ENCODE results near the gene TUBA3D. TPM values are rescaled to one million over a fixed set of nuclear protein-coding genes. Genes with fewer than 3 reads are reported as not detected.
"Not testable (repeated sequence)": the region's sequence is repeated elsewhere in the genome, so short reads cannot be mapped to it uniquely, and the experiment has no call there.

Gene TUBA3D
- total RNA-seq, 1 experiment from 2014 or later = not detected

DNA sequence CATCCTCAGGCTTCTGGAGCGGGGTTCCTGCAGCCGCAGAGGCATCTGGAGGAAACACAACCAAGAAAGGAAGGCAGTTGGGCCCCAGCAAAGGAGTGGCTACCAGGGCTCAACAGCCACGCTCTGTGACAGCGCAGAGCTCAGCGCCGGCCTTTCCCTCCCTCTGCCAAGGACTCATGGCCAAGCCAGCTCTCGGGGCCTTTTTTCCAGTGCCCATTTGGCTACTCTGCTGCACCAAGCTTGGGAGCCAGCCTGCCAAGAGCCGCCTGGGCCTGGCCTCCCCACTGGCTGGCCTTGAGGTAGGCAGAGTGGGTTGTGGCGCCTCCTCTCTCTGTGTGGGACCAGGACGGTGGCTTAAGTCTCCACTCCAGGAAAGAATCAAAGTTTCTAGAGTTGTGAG, 44.6 kb downstream of the TUBA3D start:
- Histone ChIP-seq H4K20me1 (ENCODE audit: control insufficient read depth, insufficient read depth, insufficient read length) (no peaks in the 10 kb centered on the region), H3K4me2 (ENCODE audit: insufficient read depth, insufficient read length, low read length) (no peak overlapping the region), H3K79me1 (ENCODE audit: insufficient read depth, low read depth, low read length, poor library complexity, severe bottlenecking) (no peaks in the 10 kb centered on the region), H3K56ac (ENCODE audit: insufficient read length, low read depth, low read length) (no peak overlapping the region), H3K14ac (ENCODE audit: insufficient read depth, low read length) (no peak overlapping the region), H2BK5ac (ENCODE audit: insufficient read length, low read length) (no peak overlapping the region), H4K8ac (replicated peaks; ENCODE audit: insufficient read length, low read depth, low read length) (no peak overlapping the region), H4K91ac (ENCODE audit: insufficient read length, low read depth, low read length) (no peak overlapping the region), H2BK20ac (ENCODE audit: low read depth, low read length, poor library complexity, severe bottlenecking) (no peak overlapping the region), H2BK120ac (ENCODE audit: low read depth, low read length, poor library complexity, severe bottlenecking) (no peak overlapping the region), H2BK12ac (ENCODE audit: insufficient read length, low read depth, low read length) (no peak overlapping the region), H3K27me3 (ENCODE audit: insufficient read depth, low read length) (no peaks in the 10 kb centered on the region), H3K23ac (ENCODE audit: insufficient read length, low read depth, low read length) (no peak overlapping the region), H3K23me2 (ENCODE audit: insufficient read length, low read depth, low read length, poor library complexity, severe bottlenecking) (no peaks in the 10 kb centered on the region), H3T11ph (ENCODE audit: low read length) (no peak overlapping the region), H3K4ac (ENCODE audit: low read depth, low read length) (no peak overlapping the region), H3K79me2 (ENCODE audit: insufficient read depth, low read length) (no peaks in the 10 kb centered on the region), H2BK15ac (ENCODE audit: low read depth, low read length) (no peak overlapping the region), H3K9ac (ENCODE audit: extremely low read depth, insufficient read length, low read length) (no peak overlapping the region), H2AK5ac (ENCODE audit: insufficient read length, low read length) (no peak overlapping the region), H3K27ac (ENCODE audit: insufficient read length, low read depth, low read length) (no peak overlapping the region), H2AFZ (ENCODE audit: low read length) (no peak overlapping the region), H3K18ac (ENCODE audit: insufficient read length, low read depth, low read length) (no peak overlapping the region), H3K9me3 (ENCODE audit: control insufficient read depth, low read depth, low read length) (no peaks in the 10 kb centered on the region), H3K4me1 (ENCODE audit: insufficient read depth, low read length) (no peaks in the 10 kb centered on the region), H4K5ac (ENCODE audit: insufficient read length, low read depth, low read length) (no peak overlapping the region)
- Mint-ChIP-seq H3K27me3 (ENCODE audit: low read depth) (peaks cover 1% of the 10 kb centered on the region; the same call in 1 of the 2 replicates), H3K27ac (no peak overlapping the region), H3K4me1 (peaks cover 0 to 4% of the 10 kb centered on the region in 2 experiments; a peak in 2 of 4 replicates), H3K36me3 (ENCODE audit: insufficient read depth in 1 of 3, low read depth in 3 of 3) (peaks cover 5 to 29% (median 22%) of the 10 kb centered on the region in 3 experiments; a peak in 6 of 7 replicates), H3K9me3 (no peaks in the 10 kb centered on the region), H3K4me3 (no peak overlapping the region)
- no CpG with 5 or more reads among the region's 10 CpGs for WGBS (ENCODE audit: extremely low coverage, insufficient read length, low lambda C conversion rate)
- TF ChIP-seq, protein P1, sequence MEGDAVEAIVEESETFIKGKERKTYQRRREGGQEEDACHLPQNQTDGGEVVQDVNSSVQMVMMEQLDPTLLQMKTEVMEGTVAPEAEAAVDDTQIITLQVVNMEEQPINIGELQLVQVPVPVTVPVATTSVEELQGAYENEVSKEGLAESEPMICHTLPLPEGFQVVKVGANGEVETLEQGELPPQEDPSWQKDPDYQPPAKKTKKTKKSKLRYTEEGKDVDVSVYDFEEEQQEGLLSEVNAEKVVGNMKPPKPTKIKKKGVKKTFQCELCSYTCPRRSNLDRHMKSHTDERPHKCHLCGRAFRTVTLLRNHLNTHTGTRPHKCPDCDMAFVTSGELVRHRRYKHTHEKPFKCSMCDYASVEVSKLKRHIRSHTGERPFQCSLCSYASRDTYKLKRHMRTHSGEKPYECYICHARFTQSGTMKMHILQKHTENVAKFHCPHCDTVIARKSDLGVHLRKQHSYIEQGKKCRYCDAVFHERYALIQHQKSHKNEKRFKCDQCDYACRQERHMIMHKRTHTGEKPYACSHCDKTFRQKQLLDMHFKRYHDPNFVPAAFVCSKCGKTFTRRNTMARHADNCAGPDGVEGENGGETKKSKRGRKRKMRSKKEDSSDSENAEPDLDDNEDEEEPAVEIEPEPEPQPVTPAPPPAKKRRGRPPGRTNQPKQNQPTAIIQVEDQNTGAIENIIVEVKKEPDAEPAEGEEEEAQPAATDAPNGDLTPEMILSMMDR (conservative IDR thresholded peaks at IDR 0.05) = no peak
- DNase-seq = no peak

- not testable (repeated sequence) for H3K27me3 Mint-ChIP-seq (ENCODE audit: low read depth); H3K9me3 ChIP-seq (ENCODE audit: control insufficient read depth, low read depth, low read length); H3K23ac ChIP-seq (ENCODE audit: insufficient read length, low read depth, low read length); H3K18ac ChIP-seq (ENCODE audit: insufficient read length, low read depth, low read length); H4K91ac ChIP-seq (ENCODE audit: insufficient read length, low read depth, low read length); H4K5ac ChIP-seq (ENCODE audit: insufficient read length, low read depth, low read length); H3K9me3 Mint-ChIP-seq; H4K8ac ChIP-seq (replicated peaks; ENCODE audit: insufficient read length, low read depth, low read length); H2AFZ ChIP-seq (ENCODE audit: low read length); H3K14ac ChIP-seq (ENCODE audit: insufficient read depth, low read length); H3K4ac ChIP-seq (ENCODE audit: low read depth, low read length); DNase-seq; H3K4me3 Mint-ChIP-seq; H2BK15ac ChIP-seq (ENCODE audit: low read depth, low read length); H2AK5ac ChIP-seq (ENCODE audit: insufficient read length, low read length); H2BK12ac ChIP-seq (ENCODE audit: insufficient read length, low read depth, low read length); H3K4me1 Mint-ChIP-seq; H3K4me1 ChIP-seq (ENCODE audit: insufficient read depth, low read length); H3K9ac ChIP-seq (ENCODE audit: extremely low read depth, insufficient read length, low read length); H3K56ac ChIP-seq (ENCODE audit: insufficient read length, low read depth, low read length); H2BK5ac ChIP-seq (ENCODE audit: insufficient read length, low read length); H3K23me2 ChIP-seq (ENCODE audit: insufficient read length, low read depth, low read length, poor library complexity, severe bottlenecking); H3K27me3 ChIP-seq (ENCODE audit: insufficient read depth, low read length); H2BK120ac ChIP-seq (ENCODE audit: low read depth, low read length, poor library complexity, severe bottlenecking); H3K4me2 ChIP-seq (ENCODE audit: insufficient read depth, insufficient read length, low read length); H2BK20ac ChIP-seq (ENCODE audit: low read depth, low read length, poor library complexity, severe bottlenecking); H4K20me1 ChIP-seq (ENCODE audit: control insufficient read depth, insufficient read depth, insufficient read length); H3K79me1 ChIP-seq (ENCODE audit: insufficient read depth, low read depth, low read length, poor library complexity, severe bottlenecking); H3K27ac ChIP-seq (ENCODE audit: insufficient read length, low read depth, low read length); H3K79me2 ChIP-seq (ENCODE audit: insufficient read depth, low read length); H3T11ph ChIP-seq (ENCODE audit: low read length)
- peaks cover 5 to 29% (median 22%) of the 10 kb centered on the region in 3 experiments; a peak in 6 of 7 replicates for H3K36me3 Mint-ChIP-seq (ENCODE audit: insufficient read depth in 1 of 3, low read depth in 3 of 3)
- WGBS (ENCODE audit: extremely low coverage, insufficient read length, low lambda C conversion rate) = no CpG with 5 or more reads among the region's 6 CpGs
- peak overlapping the region in 2 of 3 experiments; percentile 79 to 89; a peak in 3 of 7 replicates for H3K27ac Mint-ChIP-seq
These were observed 45.6 kb downstream of the TUBA3D start for GRCh38 chr2:131521524-131521923.
